GM13976 (cell line): Measurements from ENCODE around the gene ANKLE2.

Experiments used
- DNase-seq: peaks from one replicate; pipeline ENCODE4 v3.0.0; 2012; ENCODE audit warnings: low spot score
- in situ Hi-C: fragments of 300-500 bp; cut with MboI; formaldehyde crosslinking; loops from one replicate; pipeline ENCODE4 v1.12.0; 2022; ENCODE audit warnings: low sequenced_read_pairs, mixed read lengths, inconsistent platforms; ENCODE audit not compliant: unreplicated experiment
- TF ChIP-seq, protein P1 (sequence below): IDR thresholded peaks from 2 replicates; pipeline ENCODE4 v1.5.1; 2012; ENCODE audit warnings: borderline replicate concordance, mild to moderate bottlenecking; ENCODE audit not compliant: insufficient read depth; ENCODE audit errors: extremely low read depth, missing control alignments, control extremely low read depth

The ANKLE2 gene

DNA sequence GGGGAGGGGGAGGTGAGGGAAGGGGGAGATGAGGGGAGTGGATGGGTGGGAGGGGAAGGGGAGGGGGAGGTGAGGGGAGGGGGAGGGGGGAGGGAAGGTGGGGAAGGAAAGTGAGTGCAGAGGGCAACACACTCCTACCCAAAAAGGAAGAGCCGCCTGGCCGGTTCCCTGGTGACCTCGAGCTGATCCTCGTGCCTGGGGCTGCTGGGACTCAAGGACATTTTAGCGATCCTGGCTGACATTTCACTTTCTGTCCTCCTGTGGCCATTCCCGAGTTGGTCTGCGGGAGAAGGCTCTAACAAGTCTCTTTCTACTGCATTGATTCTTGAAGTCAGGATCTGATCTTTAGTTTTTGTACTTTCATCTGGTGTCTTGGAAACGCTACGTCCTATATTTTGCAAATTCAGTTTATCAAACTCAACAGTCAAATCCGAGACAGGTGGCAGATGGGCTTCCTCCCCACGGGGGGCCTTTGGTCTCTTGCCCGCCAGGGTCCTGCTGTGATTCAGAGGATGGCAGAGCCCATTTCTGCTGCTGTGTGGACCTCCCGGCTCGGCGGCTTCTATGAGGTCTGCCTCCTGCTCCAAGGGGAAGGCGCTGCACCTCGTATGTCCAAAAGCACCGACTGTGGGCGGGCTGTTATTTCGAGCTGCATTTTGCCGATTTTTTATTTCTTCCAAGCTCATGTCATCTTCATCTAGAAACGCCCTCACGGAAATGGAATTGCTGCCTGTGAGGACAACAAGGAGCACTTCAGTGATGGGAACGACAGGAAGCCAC, 31.9 kb downstream of the ANKLE2 start:
- TF ChIP-seq, protein P1, sequence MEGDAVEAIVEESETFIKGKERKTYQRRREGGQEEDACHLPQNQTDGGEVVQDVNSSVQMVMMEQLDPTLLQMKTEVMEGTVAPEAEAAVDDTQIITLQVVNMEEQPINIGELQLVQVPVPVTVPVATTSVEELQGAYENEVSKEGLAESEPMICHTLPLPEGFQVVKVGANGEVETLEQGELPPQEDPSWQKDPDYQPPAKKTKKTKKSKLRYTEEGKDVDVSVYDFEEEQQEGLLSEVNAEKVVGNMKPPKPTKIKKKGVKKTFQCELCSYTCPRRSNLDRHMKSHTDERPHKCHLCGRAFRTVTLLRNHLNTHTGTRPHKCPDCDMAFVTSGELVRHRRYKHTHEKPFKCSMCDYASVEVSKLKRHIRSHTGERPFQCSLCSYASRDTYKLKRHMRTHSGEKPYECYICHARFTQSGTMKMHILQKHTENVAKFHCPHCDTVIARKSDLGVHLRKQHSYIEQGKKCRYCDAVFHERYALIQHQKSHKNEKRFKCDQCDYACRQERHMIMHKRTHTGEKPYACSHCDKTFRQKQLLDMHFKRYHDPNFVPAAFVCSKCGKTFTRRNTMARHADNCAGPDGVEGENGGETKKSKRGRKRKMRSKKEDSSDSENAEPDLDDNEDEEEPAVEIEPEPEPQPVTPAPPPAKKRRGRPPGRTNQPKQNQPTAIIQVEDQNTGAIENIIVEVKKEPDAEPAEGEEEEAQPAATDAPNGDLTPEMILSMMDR, result no peak
- in situ Hi-C loops, result no loop called here
- no peak for DNase-seq

DNA sequence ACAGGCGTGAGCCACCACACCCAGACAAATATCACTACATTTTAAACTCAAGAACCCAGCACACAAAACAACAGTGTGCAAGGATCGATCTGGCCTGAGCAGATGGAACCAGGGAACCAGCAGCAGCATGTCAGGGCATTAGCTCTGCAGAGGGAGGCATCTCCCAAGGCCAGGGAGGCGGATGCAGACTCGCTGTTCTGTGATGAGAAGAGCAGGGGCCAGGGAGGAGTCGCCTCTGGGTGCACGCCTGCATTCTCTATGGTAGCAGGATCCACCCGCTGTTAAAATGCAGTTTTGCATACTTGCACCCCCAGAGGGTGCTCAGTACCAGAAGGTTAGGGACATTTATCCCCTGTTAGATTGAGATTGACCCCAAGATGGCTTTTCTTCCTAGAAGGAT, 33.1 kb downstream of the ANKLE2 start:
- TF ChIP-seq, protein P1, result no peak
- in situ Hi-C loops, result no loop called here
- no peak for DNase-seq

DNA sequence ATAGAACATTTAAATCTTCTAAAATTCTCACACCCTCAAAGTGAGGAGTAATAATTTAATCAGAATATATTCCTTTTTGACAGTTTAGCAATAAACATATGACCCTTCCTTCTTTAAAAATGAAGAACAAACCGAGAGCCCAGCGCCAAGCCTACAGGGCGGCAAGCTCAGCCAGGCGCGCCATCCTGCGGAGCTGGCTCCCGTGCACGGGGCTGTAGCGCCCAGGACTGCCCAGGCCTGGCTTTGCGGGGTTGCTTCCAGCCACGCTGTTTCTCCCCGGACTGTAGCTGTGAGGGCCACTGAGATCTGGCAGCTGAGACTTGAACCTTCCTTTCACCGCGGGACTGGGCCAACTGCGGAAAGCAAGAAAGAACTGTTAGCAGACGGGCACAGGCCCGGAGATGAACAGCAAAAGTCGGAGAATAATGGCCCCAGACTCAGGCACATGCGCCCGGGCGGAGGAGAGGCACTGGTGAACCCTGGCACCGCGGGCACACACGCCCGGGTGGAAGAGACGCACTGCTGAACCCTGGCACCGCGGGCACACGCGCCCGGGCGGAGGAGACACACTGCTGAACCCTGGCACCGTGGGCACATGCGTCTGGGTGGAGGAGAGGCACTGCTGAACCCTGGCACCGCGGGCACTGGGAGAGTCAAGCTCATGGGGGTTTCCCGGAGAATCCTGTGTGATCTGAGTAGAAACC, 34.4 kb downstream of the ANKLE2 start:
- TF ChIP-seq, protein P1, result no peak
- in situ Hi-C loops, result no loop called here
- no peak for DNase-seq

DNA sequence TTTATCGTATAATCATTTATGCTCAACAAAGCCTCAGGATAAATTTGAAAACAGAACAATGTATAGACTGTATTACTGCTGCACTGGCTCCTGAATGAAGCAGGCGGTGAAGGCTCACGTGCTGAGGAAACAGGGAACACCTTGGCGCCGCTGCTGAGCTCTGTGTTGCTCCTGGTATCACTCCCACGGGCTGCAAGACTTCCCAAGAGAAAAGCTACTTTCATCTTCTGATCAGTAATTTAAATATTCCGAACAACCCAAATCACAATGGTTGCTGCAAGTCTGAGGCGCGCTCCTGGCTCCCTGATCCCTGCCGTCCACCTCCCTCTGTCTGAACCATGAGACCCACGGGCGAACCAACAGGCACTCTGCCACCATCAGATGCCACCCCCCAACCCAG, 35.2 kb downstream of the ANKLE2 start:
- in situ Hi-C loops, result no loop called here
- DNase-seq, result no peak

DNA sequence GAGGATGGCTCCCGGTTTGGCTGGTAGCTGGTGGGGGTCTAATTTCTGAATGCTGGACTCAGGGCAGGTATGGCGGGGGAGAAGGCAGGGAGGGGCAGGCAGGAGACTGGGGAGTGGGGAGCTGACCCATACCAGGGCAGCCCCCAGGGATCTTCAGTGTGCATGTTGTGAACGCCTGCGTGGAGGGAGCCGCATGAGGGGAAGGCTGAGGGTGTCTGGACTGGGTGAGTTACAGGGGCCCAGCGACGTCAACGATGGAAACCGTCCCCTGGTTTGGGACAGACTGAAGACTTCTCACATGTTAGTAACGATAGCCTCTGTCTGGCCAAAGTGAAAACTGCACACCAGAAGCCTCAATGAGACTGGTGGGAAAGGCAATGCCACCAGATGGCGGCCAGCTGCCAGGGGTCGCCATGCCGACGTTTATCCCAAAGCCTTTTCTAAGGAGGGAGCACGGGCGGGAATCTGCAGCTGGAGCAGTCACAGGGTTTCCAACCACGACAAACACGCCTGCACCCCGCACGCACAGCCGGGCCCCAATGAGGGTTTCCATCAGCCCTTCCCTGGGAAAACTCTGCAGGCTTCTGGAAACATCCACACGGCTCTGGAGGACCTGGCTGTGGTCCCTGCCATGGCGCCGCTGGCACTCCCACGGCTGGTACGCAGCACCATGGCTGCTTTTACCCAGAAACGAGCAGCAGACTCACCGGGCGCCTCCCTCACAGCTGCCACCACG, 37.0 kb downstream of the ANKLE2 start:
- no peak for DNase-seq
- in situ Hi-C loops, result no loop called here
- TF ChIP-seq, protein P1, result no peak

More for the DNA sequence above, 35.2 kb downstream of the ANKLE2 start:
- TF ChIP-seq, protein P1, result no peak

DNA sequence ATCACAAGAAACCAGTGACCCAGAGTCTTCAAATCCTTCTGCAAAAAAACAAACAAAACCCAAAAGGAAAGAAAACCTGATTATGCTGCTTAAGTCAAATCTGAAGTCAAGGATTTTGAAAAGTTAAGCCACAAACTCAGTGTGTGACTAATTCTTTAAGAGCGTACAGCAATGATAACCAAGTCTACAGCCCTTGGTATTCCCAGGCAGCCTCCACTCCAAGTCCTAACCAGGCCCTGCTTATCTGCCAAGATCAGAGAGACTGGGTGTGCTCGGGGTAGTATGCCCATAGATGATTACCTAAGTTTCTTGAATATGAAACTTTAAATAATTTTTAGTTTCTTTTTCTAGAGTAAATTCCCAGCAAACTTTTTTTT, 37.9 kb downstream of the ANKLE2 start:
- in situ Hi-C loops, result no loop called here
- no peak for DNase-seq
- TF ChIP-seq, protein P1, result no peak
